OCI-LY7 (cell line): ENCODE results near the gene B3GALT4. TPM values are rescaled to one million over a fixed set of nuclear protein-coding genes. Genes with fewer than 3 reads are reported as not detected.

Experiments used
- BruUV-seq: library from RNA; stranded (reverse); fragments of 400-500 nt; replicated peaks from 2 replicates; lab custom pipeline; 2021; lab: Mats Ljungman, UMichigan
- CTCF ChIA-PET: fragments of 300-600 bp; sonication (Branson Sonifier 250); formaldehyde crosslinking; loops from one replicate; lab custom pipeline; 2022; ENCODE audit warnings: antibody characterized with exemption; ENCODE audit not compliant: unreplicated experiment; lab: Charles Lee
- POLR2A ChIA-PET: fragments of 300-600 bp; sonication (Branson Sonifier 250); formaldehyde crosslinking; loops from one replicate; lab custom pipeline; 2022; ENCODE audit warnings: antibody characterized with exemption; lab: Charles Lee
- DNase-seq: peaks from one replicate; pipeline ENCODE4 v3.0.0-alpha.2; 2015; ENCODE audit warnings: low spot score
- H2AFZ ChIP-seq: fragments of 200-600 bp; sonication (generic), shearing (Covaris generic); 2 replicates; pipeline ENCODE4 v1.6.1; 2014; ENCODE audit warnings: mild to moderate bottlenecking, antibody characterized with exemption, low read length, moderate library complexity
- H3K27ac ChIP-seq: fragments of 200-600 bp; sonication (generic); 2 replicates; pipeline ENCODE4 v1.5.1; 2014; ENCODE audit warnings: mixed run types, low read depth, mild to moderate bottlenecking, moderate library complexity, low read length, inconsistent platforms; ENCODE audit not compliant: poor library complexity, severe bottlenecking
- H3K36me3 ChIP-seq: fragments of 200-600 bp; sonication (generic); 2 replicates; pipeline ENCODE4 v1.6.1; 2014; ENCODE audit warnings: mild to moderate bottlenecking, antibody characterized with exemption, low read length, moderate library complexity, mixed read lengths; ENCODE audit not compliant: insufficient read depth
- H3K4me1 ChIP-seq: fragments of 200-600 bp; sonication (generic); 2 replicates; pipeline ENCODE4 v1.5.1; 2014; ENCODE audit warnings: mild to moderate bottlenecking, low read length; ENCODE audit not compliant: insufficient read depth, poor library complexity, severe bottlenecking
- H3K4me2 ChIP-seq: fragments of 200-600 bp; sonication (generic); 2 replicates; pipeline ENCODE4 v1.6.1; 2014; ENCODE audit warnings: mild to moderate bottlenecking, low read length
- H3K4me3 ChIP-seq: fragments of 200-600 bp; sonication (generic); 2 replicates; pipeline ENCODE4 v1.5.1; 2014; ENCODE audit warnings: mild to moderate bottlenecking, low read depth, low read length; ENCODE audit not compliant: poor library complexity, severe bottlenecking
- H3K79me2 ChIP-seq: fragments of 200-600 bp; sonication (generic); 2 replicates; pipeline ENCODE4 v1.6.1; 2016; ENCODE audit warnings: low read depth, mild to moderate bottlenecking, low read length, moderate library complexity, mixed read lengths; ENCODE audit not compliant: insufficient read depth
- H3K9me2 ChIP-seq: fragments of 200-600 bp; sonication (generic); 2 replicates; pipeline ENCODE4 v1.6.1; 2016; ENCODE audit warnings: mild to moderate bottlenecking, low read length, mixed read lengths; ENCODE audit not compliant: insufficient read depth
- H3K9me3 ChIP-seq: fragments of 200-600 bp; sonication (generic); 2 replicates; pipeline ENCODE4 v1.6.1; 2014; ENCODE audit warnings: mild to moderate bottlenecking, mixed run types, low read length, mixed read lengths
- H4K20me1 ChIP-seq: fragments of 200-600 bp; sonication (generic); 2 replicates; pipeline ENCODE4 v1.6.1; 2014; ENCODE audit warnings: mild to moderate bottlenecking, antibody characterized with exemption, low read length, moderate library complexity, mixed read lengths; ENCODE audit not compliant: insufficient read depth
- EZH2phosphoT487 ChIP-seq: fragments of 200-600 bp; sonication (generic); IDR thresholded peaks from 2 replicates; pipeline ENCODE4 v1.6.1; 2018; ENCODE audit warnings: low read depth, borderline replicate concordance, mild to moderate bottlenecking, mixed run types, antibody characterized with exemption, low read length, moderate library complexity, mixed read lengths
- intact Hi-C: fragments of 100-400 bp; cut with micrococcal nuclease; formaldehyde crosslinking; loops from one replicate; pipeline ENCODE4 v1.10.0; 2022; ENCODE audit not compliant: unreplicated experiment
- total RNA-seq, 2 experiments: library from RNA; depleted of rRNA in 1 of 2; stranded (reverse); fragments of >200 nt in 1 of 2; shearing (Covaris generic) in 1 of 2; gene quantifications; 2 replicates each; pipeline ENCODE4 v1.2.3, GENCODE V29; 2014 to 2022
- TF ChIP-seq, protein P1 (sequence below): fragments of 200-600 bp; sonication (generic); conservative IDR thresholded peaks from 2 replicates; pipeline ENCODE4 v1.5.1; 2014; ENCODE audit warnings: mild to moderate bottlenecking, antibody characterized with exemption, low read length, moderate library complexity, mixed read lengths

Gene B3GALT4
- total RNA-seq, 2 experiments from 2014 or later, result 14.1 to 14.2 TPM

DNA sequence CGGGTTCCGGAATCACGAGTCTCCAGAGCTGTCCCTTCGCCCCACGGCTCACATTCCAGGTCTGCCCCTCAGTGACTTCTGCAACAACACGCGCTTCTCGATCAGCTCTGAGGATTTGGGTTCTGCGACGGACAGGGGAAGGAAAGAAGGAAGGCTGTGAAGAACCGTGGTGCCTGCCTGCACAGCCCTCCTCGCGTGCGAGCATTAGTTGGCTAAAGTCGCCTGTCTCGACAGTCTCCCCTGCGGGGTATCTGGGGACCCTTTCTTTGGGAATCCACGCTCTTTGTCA is 28.3 kb upstream of the B3GALT4 start:
- peak overlapping the region; percentile 91 for H2AFZ ChIP-seq
- ChIA-PET POLR2A (interaction anchor here (0.5 to 3.8 kb wide), 8 partner anchors 10 to 177 kb away, joined by 3 to 19 read pairs (median 4); partner anchors contain the start of genes HLA-DPA1, HLA-DPB1, RPS18 and VPS52), CTCF (interaction anchor here (0.6 to 1.3 kb wide), 4 partner anchors 14 to 219 kb away, joined by 3 to 6 read pairs (median 3); no protein-coding TSS in a partner anchor)
- DNase-seq, result no peak
- peaks cover 18% of the 10 kb centered on the region for H3K36me3 ChIP-seq
- peaks cover 23% of the 10 kb centered on the region for H3K4me1 ChIP-seq
- no peaks in the 10 kb centered on the region for H3K9me3 ChIP-seq
- peak overlapping the region; percentile 96 for H3K4me2 ChIP-seq
- H3K79me2 ChIP-seq, result no peaks in the 10 kb centered on the region
- H3K4me3 ChIP-seq, result peak overlapping the region; percentile 73
- H3K27ac ChIP-seq, result peak overlapping the region; percentile 68
- no peaks in the 10 kb centered on the region for H3K9me2 ChIP-seq
- TF ChIP-seq, protein P1, sequence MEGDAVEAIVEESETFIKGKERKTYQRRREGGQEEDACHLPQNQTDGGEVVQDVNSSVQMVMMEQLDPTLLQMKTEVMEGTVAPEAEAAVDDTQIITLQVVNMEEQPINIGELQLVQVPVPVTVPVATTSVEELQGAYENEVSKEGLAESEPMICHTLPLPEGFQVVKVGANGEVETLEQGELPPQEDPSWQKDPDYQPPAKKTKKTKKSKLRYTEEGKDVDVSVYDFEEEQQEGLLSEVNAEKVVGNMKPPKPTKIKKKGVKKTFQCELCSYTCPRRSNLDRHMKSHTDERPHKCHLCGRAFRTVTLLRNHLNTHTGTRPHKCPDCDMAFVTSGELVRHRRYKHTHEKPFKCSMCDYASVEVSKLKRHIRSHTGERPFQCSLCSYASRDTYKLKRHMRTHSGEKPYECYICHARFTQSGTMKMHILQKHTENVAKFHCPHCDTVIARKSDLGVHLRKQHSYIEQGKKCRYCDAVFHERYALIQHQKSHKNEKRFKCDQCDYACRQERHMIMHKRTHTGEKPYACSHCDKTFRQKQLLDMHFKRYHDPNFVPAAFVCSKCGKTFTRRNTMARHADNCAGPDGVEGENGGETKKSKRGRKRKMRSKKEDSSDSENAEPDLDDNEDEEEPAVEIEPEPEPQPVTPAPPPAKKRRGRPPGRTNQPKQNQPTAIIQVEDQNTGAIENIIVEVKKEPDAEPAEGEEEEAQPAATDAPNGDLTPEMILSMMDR, result peak; percentile 57
- TF ChIP-seq EZH2phosphoT487, result no peak
- BruUV-seq, result no TSS peak
- intact Hi-C loops, result loop anchor here (1.0 to 5.0 kb wide), 4 partner anchors 43 to 236 kb away; no protein-coding TSS in a partner anchor
- no peaks in the 10 kb centered on the region for H4K20me1 ChIP-seq

DNA sequence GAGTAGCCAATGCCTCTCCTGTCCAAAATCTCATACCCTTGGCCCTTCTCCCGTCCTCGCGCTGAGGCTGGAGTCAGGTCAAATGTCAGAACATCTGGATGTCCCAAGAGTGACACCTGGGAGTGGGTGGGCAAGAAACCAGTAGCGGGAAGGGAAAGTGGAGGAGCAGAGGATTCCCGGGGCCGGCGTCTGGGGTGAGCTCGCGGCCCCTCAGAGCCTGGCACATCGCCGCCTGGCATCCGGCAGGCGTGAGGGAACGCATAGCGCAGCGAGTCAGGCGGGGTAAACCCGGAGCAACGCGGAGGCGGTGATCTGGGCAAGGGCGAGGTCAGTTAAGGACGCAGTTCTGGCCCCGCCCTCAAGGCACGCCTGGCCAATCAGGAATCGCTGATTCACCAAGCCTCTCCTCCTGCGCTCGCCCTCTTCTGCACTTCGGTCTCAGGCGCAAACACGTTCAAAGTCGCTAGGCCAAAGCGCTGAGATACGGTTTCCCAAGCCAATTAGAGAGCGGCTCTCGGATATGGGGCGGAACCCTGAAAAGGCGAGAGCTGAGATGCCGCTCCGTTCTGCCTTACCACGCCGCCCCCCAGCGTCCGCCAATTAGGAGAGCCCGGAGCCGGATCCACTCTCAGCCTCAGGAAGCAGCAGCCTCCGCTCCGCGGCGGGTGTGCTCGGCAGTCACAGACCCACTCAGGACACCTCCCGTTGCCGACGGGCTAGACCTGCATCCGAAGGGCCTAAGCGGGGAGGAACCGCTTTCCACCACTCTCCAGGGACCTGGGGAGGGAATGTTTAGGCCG is 27.8 kb upstream of the B3GALT4 start:
- BruUV-seq, result no TSS peak
- H3K4me3 ChIP-seq, result peak overlapping the region; percentile 73
- peak overlapping the region; percentile 91 for H2AFZ ChIP-seq

More for the DNA sequence above, 27.8 kb upstream of the B3GALT4 start:
- POLR2A ChIA-PET, result interaction anchor here (0.7 to 3.8 kb wide), 7 partner anchors 11 to 176 kb away, joined by 3 to 19 read pairs (median 4); partner anchors contain the start of genes HLA-DPB1, RPS18 and VPS52
- H3K36me3 ChIP-seq, result peaks cover 18% of the 10 kb centered on the region
- intact Hi-C loops, result loop anchor here (1.0 to 5.0 kb wide), 5 partner anchors 22 to 237 kb away; partner anchors contain the start of gene VPS52
- peak; percentile 99 for DNase-seq
- H4K20me1 ChIP-seq, result no peaks in the 10 kb centered on the region
- peak overlapping the region; percentile 74 for H3K27ac ChIP-seq
- CTCF ChIA-PET, result interaction anchor here (1.2 to 1.3 kb wide), 2 partner anchors 14 to 44 kb away, joined by 3 to 6 read pairs; partner anchors contain the start of gene HSD17B8
- no peaks in the 10 kb centered on the region for H3K9me2 ChIP-seq
- peaks cover 23% of the 10 kb centered on the region for H3K4me1 ChIP-seq
- no peak for TF ChIP-seq EZH2phosphoT487
- TF ChIP-seq, protein P1, result no peak
- H3K4me2 ChIP-seq, result peak overlapping the region; percentile 99
- no peaks in the 10 kb centered on the region for H3K79me2 ChIP-seq
- H3K9me3 ChIP-seq, result no peaks in the 10 kb centered on the region
